GM21723 (cell line): ENCODE data around the gene GSG1.

ENCODE experiments used
- ATAC-seq: cut with Tn5 transposase; IDR thresholded peaks from one replicate; pipeline ENCODE4 v1.9.1; 2021; ENCODE audit warnings: mild to moderate bottlenecking, moderate library complexity; ENCODE audit not compliant: unreplicated experiment

GSG1 gene

GRCh38 chr12:13103391-13104033 lies at the start of gene GSG1:
Gene GSG1 (minus strand): TSS chr12:13103667. CDS start chr12:13103512, 155 bp downstream.
- ATAC-seq, result no peak

GRCh38 chr12:13153180-13153579 lies 49.7 kb upstream of the GSG1 start:
- no peak for ATAC-seq

GRCh38 chr12:13152756-13153155 lies 49.3 kb upstream of the GSG1 start:
- no peak for ATAC-seq

GRCh38 chr12:13152281-13152680 lies 48.8 kb upstream of the GSG1 start:
- ATAC-seq, result no peak

- no peak for ATAC-seq
Measured at GRCh38 chr12:13149411-13149810, 45.9 kb upstream of the GSG1 start.

- no peak for ATAC-seq
Measured at GRCh38 chr12:13148485-13148847, 45.0 kb upstream of the GSG1 start.

- ATAC-seq, result no peak
Measured at GRCh38 chr12:13147688-13148484, 44.4 kb upstream of the GSG1 start.

GRCh38 chr12:13146336-13146938 lies 43.0 kb upstream of the GSG1 start:
- no peak for ATAC-seq

GRCh38 chr12:13144266-13144828 lies 40.9 kb upstream of the GSG1 start:
- no peak for ATAC-seq

- ATAC-seq, result no peak
Measured at GRCh38 chr12:13142747-13143146, 39.3 kb upstream of the GSG1 start.

GRCh38 chr12:13141686-13142085 lies 38.2 kb upstream of the GSG1 start:
- no peak for ATAC-seq

GRCh38 chr12:13135371-13136178 lies 32.1 kb upstream of the GSG1 start:
- no peak for ATAC-seq

- ATAC-seq, result no peak
Measured at GRCh38 chr12:13133886-13134285, 30.4 kb upstream of the GSG1 start.

GRCh38 chr12:13130981-13131380 lies 27.5 kb upstream of the GSG1 start:
- no peak for ATAC-seq

GRCh38 chr12:13128291-13128965 lies 25.0 kb upstream of the GSG1 start:
- no peak for ATAC-seq

GRCh38 chr12:13127444-13127843 lies 24.0 kb upstream of the GSG1 start:
- ATAC-seq, result no peak

GRCh38 chr12:13126494-13126893 lies 23.0 kb upstream of the GSG1 start:
- ATAC-seq, result no peak

- no peak for ATAC-seq
Measured at GRCh38 chr12:13125996-13126395, 22.5 kb upstream of the GSG1 start.

- no peak for ATAC-seq
Measured at GRCh38 chr12:13124656-13125505, 21.4 kb upstream of the GSG1 start.
